ENCODE data around the gene FNDC3A. TPM values are rescaled to one million over a fixed set of nuclear protein-coding genes. Genes with fewer than 3 reads are reported as not detected.

Gene FNDC3A
- total RNA-seq, 1 experiment from 2014 or later: 61.4 TPM

GRCh38 chr13:49108196-49108595 is 132.5 kb downstream of the FNDC3A start:
- Mint-ChIP-seq H3K27ac (ENCODE audit: low read depth, unreplicated experiment) (no peak overlapping the region), H3K4me3 (ENCODE audit: unreplicated experiment) (no peak overlapping the region), H3K9me3 (ENCODE audit: unreplicated experiment) (no peaks in the 10 kb centered on the region), H3K27me3 (ENCODE audit: insufficient read depth, unreplicated experiment) (no peaks in the 10 kb centered on the region), H3K36me3 (ENCODE audit: insufficient read depth, unreplicated experiment) (no peaks in the 10 kb centered on the region), H3K4me1 (ENCODE audit: insufficient read depth, unreplicated experiment) (peaks cover 6% of the 10 kb centered on the region)
- no peak for DNase-seq (ENCODE audit: unreplicated experiment)
- intact Hi-C loops (cut with micrococcal nuclease): no loop called here
- POLR2A ChIA-PET: no interaction called here
- TF ChIP-seq CTCF (IDR thresholded peaks at IDR 0.05; ENCODE audit: unreplicated experiment): no peak
- BruUV-seq (replicated peaks): no TSS peak
- CTCF ChIA-PET: no interaction called here

- ChIA-PET CTCF (interaction anchor here (0.6 to 2.1 kb wide), 5 partner anchors 11 to 359 kb away, joined by 3 to 6 read pairs (median 4); partner anchors contain the start of gene FNDC3A), POLR2A (interaction anchor here (0.6 to 5.5 kb wide), 21 partner anchors 8 to 334 kb away, joined by 3 to 94 read pairs (median 6); partner anchors contain the start of genes CAB39L, CDADC1, FNDC3A and SETDB2)
- intact Hi-C loops (cut with micrococcal nuclease): no loop called here
- H3K36me3 Mint-ChIP-seq (ENCODE audit: insufficient read depth, unreplicated experiment): peaks cover 4% of the 10 kb centered on the region
- TF ChIP-seq CTCF (IDR thresholded peaks at IDR 0.05; ENCODE audit: unreplicated experiment): no peak
- DNase-seq (ENCODE audit: unreplicated experiment): peak; percentile 93
- no peaks in the 10 kb centered on the region for H3K27me3 Mint-ChIP-seq (ENCODE audit: insufficient read depth, unreplicated experiment)
- TSS peak; percentile 90 for BruUV-seq (replicated peaks)
- H3K27ac Mint-ChIP-seq (ENCODE audit: low read depth, unreplicated experiment): peak overlapping the region; percentile 70
- H3K9me3 Mint-ChIP-seq (ENCODE audit: unreplicated experiment): no peaks in the 10 kb centered on the region
- peak overlapping the region; percentile 79 for H3K4me3 Mint-ChIP-seq (ENCODE audit: unreplicated experiment)
- peaks cover 17% of the 10 kb centered on the region for H3K4me1 Mint-ChIP-seq (ENCODE audit: insufficient read depth, unreplicated experiment)
Measured at GRCh38 chr13:49110122-49110912, 134.6 kb downstream of the FNDC3A start.

GRCh38 chr13:49110913-49111170 is 135.1 kb downstream of the FNDC3A start:
- POLR2A ChIA-PET: interaction anchor here (0.6 to 5.5 kb wide), 18 partner anchors 8 to 328 kb away, joined by 3 to 94 read pairs (median 8); partner anchors contain the start of genes CDADC1 and FNDC3A
- peak; percentile 27 for DNase-seq (ENCODE audit: unreplicated experiment)
- intact Hi-C loops (cut with micrococcal nuclease): no loop called here
- Mint-ChIP-seq H3K4me1 (ENCODE audit: insufficient read depth, unreplicated experiment) (peaks cover 17% of the 10 kb centered on the region), H3K27me3 (ENCODE audit: insufficient read depth, unreplicated experiment) (no peaks in the 10 kb centered on the region), H3K9me3 (ENCODE audit: unreplicated experiment) (no peaks in the 10 kb centered on the region), H3K27ac (ENCODE audit: low read depth, unreplicated experiment) (peak overlapping the region; percentile 70), H3K4me3 (ENCODE audit: unreplicated experiment) (peak overlapping the region; percentile 79), H3K36me3 (ENCODE audit: insufficient read depth, unreplicated experiment) (peaks cover 9% of the 10 kb centered on the region)
- CTCF ChIA-PET: interaction anchor here (0.9 to 2.1 kb wide), 2 partner anchors 11 to 12 kb away, joined by 4 to 6 read pairs; no protein-coding TSS in a partner anchor
- BruUV-seq (replicated peaks): no TSS peak
- TF ChIP-seq CTCF (IDR thresholded peaks at IDR 0.05; ENCODE audit: unreplicated experiment): no peak

GRCh38 chr13:49112782-49113525 is 137.2 kb downstream of the FNDC3A start:
- no peak for TF ChIP-seq CTCF (IDR thresholded peaks at IDR 0.05; ENCODE audit: unreplicated experiment)
- Mint-ChIP-seq H3K36me3 (ENCODE audit: insufficient read depth, unreplicated experiment) (peaks cover 26% of the 10 kb centered on the region), H3K4me3 (ENCODE audit: unreplicated experiment) (peak overlapping the region; percentile 30), H3K4me1 (ENCODE audit: insufficient read depth, unreplicated experiment) (peaks cover 17% of the 10 kb centered on the region), H3K27me3 (ENCODE audit: insufficient read depth, unreplicated experiment) (no peaks in the 10 kb centered on the region), H3K9me3 (ENCODE audit: unreplicated experiment) (no peaks in the 10 kb centered on the region), H3K27ac (ENCODE audit: low read depth, unreplicated experiment) (peak overlapping the region; percentile 56)
- peak; percentile 38 for DNase-seq (ENCODE audit: unreplicated experiment)
- POLR2A ChIA-PET: interaction anchor here (0.6 to 5.5 kb wide), 12 partner anchors 15 to 314 kb away, joined by 3 to 94 read pairs (median 5); partner anchors contain the start of genes CDADC1 and FNDC3A
- CTCF ChIA-PET: interaction anchor here (0.6 kb wide), 1 partner anchor 136 kb away, joined by 3 read pairs; no protein-coding TSS in a partner anchor
- BruUV-seq (replicated peaks): no TSS peak
- intact Hi-C loops (cut with micrococcal nuclease): loop anchor here (1.0 kb wide), 1 partner anchor 137 kb away; no protein-coding TSS in a partner anchor
